Hair follicular keratinocyte (primary cell): ENCODE measurements around the gene CIBAR2. TPM values are rescaled to one million over a fixed set of nuclear protein-coding genes. Genes with fewer than 3 reads are reported as not detected.

Experiments
- total RNA-seq: library from RNA; depleted of rRNA; stranded (reverse); fragments of >200 nt; gene quantifications from 2 replicates; pipeline ENCODE4 v1.2.3, GENCODE V29; 2015

Gene CIBAR2
- total RNA-seq, result not detected in 2 replicates

DNA sequence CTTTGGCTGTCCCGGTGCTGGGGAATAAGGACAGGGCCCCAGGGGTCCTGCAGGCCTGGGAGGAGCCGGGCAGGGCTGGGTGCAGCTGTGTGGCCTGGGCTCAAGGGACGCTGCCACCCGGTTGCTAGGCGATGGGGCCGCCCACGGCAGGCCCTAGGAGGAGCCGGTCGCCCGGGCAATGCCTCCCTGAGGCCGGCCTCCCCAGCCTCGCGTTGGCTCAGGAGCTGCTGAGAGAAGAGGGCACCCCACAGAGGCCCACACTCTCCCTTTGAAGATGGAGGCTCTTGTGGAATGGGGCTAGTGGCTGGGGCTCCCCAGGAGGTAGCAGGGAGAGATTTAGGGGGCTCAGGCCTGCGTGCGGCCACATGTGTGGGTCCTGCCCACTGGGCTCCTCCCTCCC, at the start of gene CIBAR2:
TSS of gene CIBAR2 (minus strand) at position 109 of the 400 bp plus-strand sequence. CDS start 120 bp downstream, outside the sequence.

Other genes with a start within 250 kb of the CIBAR2 start
- gene ZDHHC7, start 100.9 kb downstream of the CIBAR2 start, total RNA-seq, result 43.5 and 47.8 TPM in 2 replicates
- 3.2 and 4.4 TPM in 2 replicates for gene KIAA0513, start 84.7 kb downstream of the CIBAR2 start, total RNA-seq